SK-N-MC (cell line): Measurements from ENCODE around the gene KXD1.

ENCODE experiments used
- EZH2 ChIP-seq: fragments of 200-600 bp; sonication (generic); IDR thresholded peaks from one replicate; pipeline ENCODE4 v1.6.1; 2017; ENCODE audit warnings: antibody characterized with exemption
- POLR2AphosphoS5 ChIP-seq: IDR thresholded peaks from 2 replicates; pipeline ENCODE4 v1.6.1; 2012; ENCODE audit warnings: mild to moderate bottlenecking, low read depth, low read length, borderline replicate concordance

DNA sequence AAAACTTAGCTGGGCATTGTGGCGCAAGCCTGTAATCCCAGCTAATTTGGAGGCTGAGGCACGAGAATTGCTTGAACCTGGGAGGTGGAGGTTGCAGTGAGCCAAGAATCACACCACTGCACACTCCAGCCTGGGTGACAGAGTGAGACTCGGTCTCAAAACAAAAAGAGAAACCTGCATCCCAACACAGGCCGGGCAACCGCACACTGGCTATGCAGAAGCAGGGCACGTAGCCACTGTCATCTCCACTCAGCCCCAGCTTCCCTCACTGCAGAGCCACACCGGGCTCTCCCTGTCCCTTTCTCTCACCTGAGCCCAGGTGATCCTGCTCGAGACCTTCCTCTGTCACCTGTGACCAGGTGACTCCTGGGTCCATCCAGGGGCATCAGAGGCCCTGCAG is 47.5 kb upstream of the KXD1 start:
- TF ChIP-seq EZH2: no peak
- TF ChIP-seq POLR2AphosphoS5: no peak
